Astrocyte (in vitro differentiated cells and primary cell): Measurements from ENCODE around the gene PGGHG.

Experiments
- CTCF ChIP-seq: IDR thresholded peaks from 2 replicates; pipeline ENCODE4 v1.5.1; 2011; ENCODE audit warnings: low read depth, mild to moderate bottlenecking, inconsistent platforms, low read length, moderate library complexity; ENCODE audit not compliant: insufficient read depth
- EZH2 ChIP-seq: IDR thresholded peaks from 2 replicates; pipeline ENCODE4 v1.6.1; 2012; ENCODE audit warnings: mild to moderate bottlenecking, low read length, inconsistent platforms; ENCODE audit not compliant: insufficient read depth

- TF ChIP-seq CTCF, result no peak
- TF ChIP-seq EZH2, result no peak
Observed at GRCh38 chr11:269146-269890, 19.6 kb upstream of the PGGHG start.
